Liver (tissue), 9 donors: ENCODE results near the gene TMEM82. TPM values are rescaled to one million over a fixed set of nuclear protein-coding genes. Genes with fewer than 3 reads are reported as not detected.

Experiments
- DNase-seq: peaks from one replicate; pipeline ENCODE4 v3.0.0-alpha.2; 2017; ENCODE audit warnings: low spot score
- H3K27ac ChIP-seq, 2 donors: one replicate each; pipeline ENCODE4 v1.7.0; 2013; ENCODE audit warnings: inconsistent platforms in 2 of 2, low read length in 2 of 2, control low read depth in 1 of 2, low read depth in 1 of 2, mild to moderate bottlenecking in 1 of 2
- H3K27me3 ChIP-seq, 4 donors: one replicate each; pipeline versions ENCODE4 v1.6.1 to v1.7.0; 2013; ENCODE audit warnings: low read length in 3 of 4, inconsistent platforms in 1 of 4, mild to moderate bottlenecking in 1 of 4, moderate library complexity in 1 of 4; ENCODE audit not compliant: control insufficient read depth in 4 of 4, insufficient read depth in 4 of 4
- H3K36me3 ChIP-seq, 4 donors: one replicate each; pipeline versions ENCODE4 v1.6.1 to v1.7.0; 2013; ENCODE audit warnings: low read length in 3 of 4, mild to moderate bottlenecking in 3 of 4, low read depth in 1 of 4, moderate library complexity in 1 of 4; ENCODE audit not compliant: control insufficient read depth in 4 of 4, insufficient read depth in 3 of 4
- H3K4me1 ChIP-seq, 4 donors: one replicate each; pipeline versions ENCODE4 v1.6.1 to v1.7.0; 2013; ENCODE audit warnings: low read length in 3 of 4, mild to moderate bottlenecking in 3 of 4, moderate library complexity in 1 of 4; ENCODE audit not compliant: control insufficient read depth in 4 of 4, insufficient read depth in 4 of 4
- H3K4me3 ChIP-seq, 3 donors: one replicate each; pipeline versions ENCODE4 v1.6.1 to v1.7.0; 2013; ENCODE audit warnings: low read length in 3 of 3, control low read depth in 1 of 3, low read depth in 1 of 3, mild to moderate bottlenecking in 1 of 3
- H3K9ac ChIP-seq, 2 donors: one replicate each; pipeline ENCODE4 v1.7.0; 2013; ENCODE audit warnings: low read length in 2 of 2, mild to moderate bottlenecking in 2 of 2, moderate library complexity in 2 of 2, control low read depth in 1 of 2, low read depth in 1 of 2
- H3K9me3 ChIP-seq, 4 donors: one replicate each; pipeline versions ENCODE4 v1.6.1 to v1.7.0; 2013; ENCODE audit warnings: low read length in 3 of 4; ENCODE audit not compliant: control insufficient read depth in 4 of 4
- ATF3 ChIP-seq: IDR thresholded peaks from 2 replicates; pipeline ENCODE4 v1.6.1; 2016; ENCODE audit warnings: antibody characterized with exemption
- CTCF ChIP-seq: fragments of 150-350 bp; IDR thresholded peaks from 2 replicates; pipeline ENCODE4 v1.5.1; 2017; ENCODE audit warnings: improper control_type of control experiment, low read depth, low read length; ENCODE audit not compliant: missing input control
- EGR1 ChIP-seq, 2 donors: IDR thresholded peaks; 2 replicates each; pipeline ENCODE4 v1.6.1; 2016 to 2018; ENCODE audit warnings: antibody characterized with exemption in 2 of 2, low read depth in 2 of 2
- FOXA1 ChIP-seq: IDR thresholded peaks from 2 replicates; pipeline ENCODE4 v1.6.1; 2016; ENCODE audit warnings: antibody characterized with exemption
- FOXA2 ChIP-seq: IDR thresholded peaks from 2 replicates; pipeline ENCODE4 v1.6.1; 2016; ENCODE audit warnings: antibody characterized with exemption
- GABPA ChIP-seq, 2 donors: IDR thresholded peaks in 1 of 2; conservative IDR thresholded peaks in 1 of 2; 2 replicates each; pipeline ENCODE4 v1.6.1; 2016; ENCODE audit warnings: antibody characterized with exemption in 2 of 2, mild to moderate bottlenecking in 1 of 2, moderate library complexity in 1 of 2
- HNF4A ChIP-seq, 2 donors: conservative IDR thresholded peaks; 2 replicates each; pipeline ENCODE4 v1.6.1; 2016; ENCODE audit warnings: antibody characterized with exemption in 2 of 2, mild to moderate bottlenecking in 2 of 2
- HNF4G ChIP-seq: IDR thresholded peaks from 2 replicates; pipeline ENCODE4 v1.6.1; 2016; ENCODE audit warnings: antibody characterized with exemption
- JUND ChIP-seq, 2 donors: IDR thresholded peaks; 2 replicates each; pipeline ENCODE4 v1.6.1; 2016; ENCODE audit warnings: antibody characterized with exemption in 2 of 2
- MAX ChIP-seq: IDR thresholded peaks from 2 replicates; pipeline ENCODE4 v1.6.1; 2016; ENCODE audit warnings: antibody characterized with exemption
- NR2F2 ChIP-seq: IDR thresholded peaks from 2 replicates; pipeline ENCODE4 v1.6.1; 2016; ENCODE audit warnings: antibody characterized with exemption
- RAD21 ChIP-seq, 2 donors: IDR thresholded peaks; 2 replicates each; pipeline ENCODE4 v1.6.1; 2016; ENCODE audit warnings: antibody characterized with exemption in 2 of 2, mild to moderate bottlenecking in 2 of 2
- REST ChIP-seq: IDR thresholded peaks from 2 replicates; pipeline ENCODE4 v1.6.1; 2016; ENCODE audit warnings: antibody characterized with exemption, mild to moderate bottlenecking
- RXRA ChIP-seq, 2 donors: IDR thresholded peaks; 2 replicates each; pipeline ENCODE4 v1.6.1; 2017 to 2018; ENCODE audit warnings: antibody characterized with exemption in 2 of 2, mild to moderate bottlenecking in 1 of 2
- SP1 ChIP-seq: IDR thresholded peaks from 2 replicates; pipeline ENCODE4 v1.6.1; 2018; ENCODE audit warnings: antibody characterized with exemption, mild to moderate bottlenecking
- TAF1 ChIP-seq: conservative IDR thresholded peaks from 2 replicates; pipeline ENCODE4 v1.6.1; 2016; ENCODE audit warnings: antibody characterized with exemption, mild to moderate bottlenecking
- YY1 ChIP-seq: IDR thresholded peaks from 2 replicates; pipeline ENCODE4 v1.6.1; 2016; ENCODE audit warnings: antibody characterized with exemption, mild to moderate bottlenecking
- ZBTB33 ChIP-seq: IDR thresholded peaks from 2 replicates; pipeline ENCODE4 v1.6.1; 2016; ENCODE audit warnings: antibody characterized with exemption
- WGBS: extraction: QIAGEN DNeasy Blood & Tissue Kit; methylation state at CpG from one replicate; pipeline ENCODE4 v1.1.7; 2013; 5-methylcytosine and 5-hydroxymethylcytosine counted together
- polyA plus RNA-seq, 2 donors: library from polyadenylated mRNA; stranded (reverse) in 1 of 2; unstranded in 1 of 2; fragments of 200-250 nt in 1 of 2; fragments of >200 nt in 1 of 2; fragmentation: Nextera tagmentation in 1 of 2; extraction: Ambion mirVana in 1 of 2; gene quantifications; one replicate each; pipeline versions ENCODE4 v1.2.1 to v1.2.3, GENCODE V29; 2013 to 2015
- total RNA-seq, 2 donors: library from RNA; depleted of rRNA; stranded (reverse); fragments of >200 nt; gene quantifications; one replicate each; pipeline ENCODE4 v1.2.3, GENCODE V29; 2014
- donor health status: healthy.
- donor health status: healthy.
- donor health status: healthy.
- donor health status: healthy.
- donor health status: healthy.

The TMEM82 gene
- total and polyA plus RNA-seq, 4 donors = 5.6 to 26.3 (median 13.4) TPM

- TF ChIP-seq HNF4A (conservative IDR thresholded peaks at IDR 0.05) (no peak), GABPA (IDR thresholded peaks at IDR 0.05 in 1 of 2, conservative IDR thresholded peaks at IDR 0.05 in 1 of 2) (no peak), RXRA (IDR thresholded peaks at IDR 0.05) (no peak), FOXA1 (no peak), FOXA2 (no peak), RAD21 (IDR thresholded peaks at IDR 0.05) (no peak), ATF3 (no peak), SP1 (no peak), MAX (no peak), TAF1 (no peak), EGR1 (IDR thresholded peaks at IDR 0.05; ENCODE audit: low read depth in 2 of 2) (no peak), HNF4G (no peak), JUND (IDR thresholded peaks at IDR 0.05) (no peak), ZBTB33 (no peak), YY1 (no peak), NR2F2 (no peak), REST (no peak), CTCF (no peak)
- 89% methylated on average over 20 of the region's 20 CpGs for WGBS
- Histone ChIP-seq H3K27ac (no peak overlapping the region), H3K9me3 (no peaks in the 10 kb centered on the region), H3K9ac (no peak overlapping the region), H3K36me3 (peaks cover 0 to 4% (median 0%) of the 10 kb centered on the region in 4 donors), H3K4me1 (peaks cover 0 to 6% (median 0%) of the 10 kb centered on the region in 4 donors), H3K4me3 (no peak overlapping the region), H3K27me3 (no peaks in the 10 kb centered on the region)
- no peak for DNase-seq
These were observed 23.3 kb downstream of the TMEM82 start for GRCh38 chr1:15765495-15766194.
